ENCODE results near the gene OCRL. TPM values are rescaled to one million over a fixed set of nuclear protein-coding genes. Genes with fewer than 3 reads are reported as not detected.

OCRL gene
- total and polyA plus RNA-seq, 9 donors, result 14.8 to 54.8 (median 32.5) TPM

GRCh38 chrX:129577877-129578276 lies 37.8 kb downstream of the OCRL start:
- Histone ChIP-seq H3K4me1 (ENCODE audit: insufficient read depth) (no peaks in the 10 kb centered on the region), H3K9me3 (no peaks in the 10 kb centered on the region), H3K27me3 (no peaks in the 10 kb centered on the region), H3K27ac (no peak overlapping the region), H3K36me3 (no peaks in the 10 kb centered on the region), H3K4me3 (no peak overlapping the region)
- no peak for TF ChIP-seq POLR2A (IDR thresholded peaks at IDR 0.05)
- TF ChIP-seq, protein P1, sequence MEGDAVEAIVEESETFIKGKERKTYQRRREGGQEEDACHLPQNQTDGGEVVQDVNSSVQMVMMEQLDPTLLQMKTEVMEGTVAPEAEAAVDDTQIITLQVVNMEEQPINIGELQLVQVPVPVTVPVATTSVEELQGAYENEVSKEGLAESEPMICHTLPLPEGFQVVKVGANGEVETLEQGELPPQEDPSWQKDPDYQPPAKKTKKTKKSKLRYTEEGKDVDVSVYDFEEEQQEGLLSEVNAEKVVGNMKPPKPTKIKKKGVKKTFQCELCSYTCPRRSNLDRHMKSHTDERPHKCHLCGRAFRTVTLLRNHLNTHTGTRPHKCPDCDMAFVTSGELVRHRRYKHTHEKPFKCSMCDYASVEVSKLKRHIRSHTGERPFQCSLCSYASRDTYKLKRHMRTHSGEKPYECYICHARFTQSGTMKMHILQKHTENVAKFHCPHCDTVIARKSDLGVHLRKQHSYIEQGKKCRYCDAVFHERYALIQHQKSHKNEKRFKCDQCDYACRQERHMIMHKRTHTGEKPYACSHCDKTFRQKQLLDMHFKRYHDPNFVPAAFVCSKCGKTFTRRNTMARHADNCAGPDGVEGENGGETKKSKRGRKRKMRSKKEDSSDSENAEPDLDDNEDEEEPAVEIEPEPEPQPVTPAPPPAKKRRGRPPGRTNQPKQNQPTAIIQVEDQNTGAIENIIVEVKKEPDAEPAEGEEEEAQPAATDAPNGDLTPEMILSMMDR (IDR thresholded peaks at IDR 0.05), result no peak
- no peak for TF ChIP-seq EP300 (IDR thresholded peaks at IDR 0.05)
- 71 to 83% (median 74%) methylated on average over 1 of the region's 1 CpG for WGBS, 3 donors
- no peak for DNase-seq
- intact Hi-C loops (cut with DNase I), result no loop called here

GRCh38 chrX:129581904-129582303 lies 41.8 kb downstream of the OCRL start:
- intact Hi-C loops (cut with DNase I), result no loop called here
- H3K36me3 ChIP-seq, result no peaks in the 10 kb centered on the region
- 59 to 70% (median 69%) methylated on average over 1 of the region's 1 CpG for whole genome bisulfite sequencing, 3 donors
- H3K27ac ChIP-seq, result no peak overlapping the region
- H3K9me3 ChIP-seq, result no peaks in the 10 kb centered on the region
- H3K4me3 ChIP-seq, result no peak overlapping the region
- no peaks in the 10 kb centered on the region for H3K4me1 ChIP-seq (ENCODE audit: insufficient read depth)
- DNase-seq, result no peak
- TF ChIP-seq, protein P1 (IDR thresholded peaks at IDR 0.05), result no peak
- TF ChIP-seq POLR2A (IDR thresholded peaks at IDR 0.05) (no peak), EP300 (IDR thresholded peaks at IDR 0.05) (no peak)
- H3K27me3 ChIP-seq, result no peaks in the 10 kb centered on the region

DNA sequence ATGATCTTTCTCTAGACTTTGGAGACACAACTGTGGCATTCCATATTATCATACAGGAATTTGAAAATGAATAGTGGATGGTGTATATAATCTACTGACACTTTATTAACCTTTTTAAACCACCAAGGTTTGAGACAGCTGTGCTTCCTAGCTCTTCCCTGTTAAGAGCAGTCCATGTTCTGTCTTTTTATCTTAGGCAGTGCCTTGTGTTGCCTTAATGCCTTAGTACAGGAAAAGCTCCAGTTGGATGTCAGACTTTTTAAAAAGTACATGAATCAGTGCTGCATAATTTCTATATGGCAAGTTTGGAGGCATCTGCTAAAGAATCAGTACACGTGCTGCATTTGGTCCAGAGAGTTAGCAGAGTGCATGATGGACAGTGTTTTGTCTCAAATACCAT lies 45.1 kb downstream of the OCRL start:
- no peaks in the 10 kb centered on the region for H3K4me1 ChIP-seq (ENCODE audit: insufficient read depth)
- WGBS, 3 donors, result 36 to 44% (median 42%) methylated on average over 1 of the region's 1 CpG
- no peaks in the 10 kb centered on the region for H3K27me3 ChIP-seq
- TF ChIP-seq POLR2A (IDR thresholded peaks at IDR 0.05) (no peak), EP300 (IDR thresholded peaks at IDR 0.05) (no peak)
- H3K27ac ChIP-seq, result no peak overlapping the region
- H3K36me3 ChIP-seq, result no peaks in the 10 kb centered on the region
- intact Hi-C loops (cut with DNase I), result no loop called here
- no peak overlapping the region for H3K4me3 ChIP-seq
- DNase-seq, result no peak
- no peaks in the 10 kb centered on the region for H3K9me3 ChIP-seq

DNA sequence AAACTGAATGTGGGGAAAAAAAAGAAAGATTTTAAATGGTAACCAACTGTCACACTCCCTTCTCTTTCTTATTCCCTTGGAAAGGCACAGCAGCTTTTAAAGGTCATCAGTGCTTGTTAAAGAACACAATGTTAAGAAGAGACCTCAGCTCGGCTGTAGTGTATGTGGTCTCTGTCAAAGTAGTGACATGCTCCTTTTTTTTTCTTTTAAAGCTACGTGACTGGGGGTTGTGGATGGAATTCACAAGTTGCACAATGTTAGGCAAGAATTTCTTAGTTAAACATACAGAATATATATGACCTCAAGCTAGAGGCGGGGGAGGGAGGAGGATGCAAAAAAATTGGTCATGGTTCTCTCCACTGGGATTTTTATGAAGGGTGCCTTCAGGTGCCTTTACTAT lies 45.6 kb downstream of the OCRL start:
- Histone ChIP-seq H3K27me3 (no peaks in the 10 kb centered on the region), H3K9me3 (no peaks in the 10 kb centered on the region), H3K36me3 (no peaks in the 10 kb centered on the region), H3K4me3 (no peak overlapping the region), H3K27ac (no peak overlapping the region), H3K4me1 (ENCODE audit: insufficient read depth) (no peaks in the 10 kb centered on the region)
- DNase-seq, result no peak
- TF ChIP-seq POLR2A (IDR thresholded peaks at IDR 0.05), result no peak
- no peak for TF ChIP-seq EP300 (IDR thresholded peaks at IDR 0.05)
- TF ChIP-seq, protein P1 (IDR thresholded peaks at IDR 0.05), result no peak
- intact Hi-C loops (cut with DNase I), result no loop called here
- WGBS, 3 donors, result 46 to 57% (median 47%) methylated on average over 3 of the region's 3 CpGs

DNA sequence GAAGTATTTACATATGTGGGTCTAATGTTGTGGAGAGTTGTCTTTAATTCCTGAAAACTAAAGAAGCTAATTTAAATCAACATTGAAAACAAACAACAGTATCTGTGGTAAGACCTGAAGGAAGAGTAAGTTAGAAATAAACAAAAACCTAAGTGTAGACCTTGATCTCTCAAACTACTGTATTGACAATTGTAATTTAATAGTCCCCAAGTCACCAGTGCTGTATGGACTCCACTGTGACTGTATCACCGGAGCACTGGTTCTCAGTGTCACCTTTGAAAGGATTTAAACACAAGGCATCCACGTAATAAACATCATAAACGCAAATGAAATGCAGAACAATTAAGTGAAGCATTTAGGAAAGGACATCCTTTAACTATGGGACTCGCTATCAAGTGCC lies 46.4 kb downstream of the OCRL start:
- no peaks in the 10 kb centered on the region for H3K36me3 ChIP-seq
- H3K27ac ChIP-seq, result no peak overlapping the region
- no peak for DNase-seq
- 75 to 85% (median 81%) methylated on average over 4 of the region's 4 CpGs for WGBS, 3 donors
- no peaks in the 10 kb centered on the region for H3K4me1 ChIP-seq (ENCODE audit: insufficient read depth)
- H3K4me3 ChIP-seq, result no peak overlapping the region
- TF ChIP-seq, protein P1 (IDR thresholded peaks at IDR 0.05), result no peak
- TF ChIP-seq POLR2A (IDR thresholded peaks at IDR 0.05), result no peak
- no peak for TF ChIP-seq EP300 (IDR thresholded peaks at IDR 0.05)
- no peaks in the 10 kb centered on the region for H3K27me3 ChIP-seq
- intact Hi-C loops (cut with DNase I), result no loop called here
- no peaks in the 10 kb centered on the region for H3K9me3 ChIP-seq
